ENCODE data around the gene SCN2A.

Gene SCN2A

GRCh38 chr2:165294912-165295311, 55.7 kb downstream of the SCN2A start:
- in situ Hi-C loops (cut with MboI; ENCODE audit: low sequenced_read_pairs, unreplicated experiment): no loop called here
- DNase-seq (ENCODE audit: low spot score): no peak
- no peak for TF ChIP-seq CTCF (IDR thresholded peaks at IDR 0.05; ENCODE audit: borderline replicate concordance, control extremely low read depth, extremely low read depth, insufficient read depth, missing control alignments)

- in situ Hi-C loops (cut with MboI; ENCODE audit: low sequenced_read_pairs, unreplicated experiment): no loop called here
- TF ChIP-seq CTCF (IDR thresholded peaks at IDR 0.05; ENCODE audit: borderline replicate concordance, control extremely low read depth, extremely low read depth, insufficient read depth, missing control alignments): no peak
These were observed 56.4 kb downstream of the SCN2A start for GRCh38 chr2:165295643-165296042.

GRCh38 chr2:165305391-165306096, 66.3 kb downstream of the SCN2A start:
- in situ Hi-C loops (cut with MboI; ENCODE audit: low sequenced_read_pairs, unreplicated experiment): no loop called here
- no peak for TF ChIP-seq CTCF (IDR thresholded peaks at IDR 0.05; ENCODE audit: borderline replicate concordance, control extremely low read depth, extremely low read depth, insufficient read depth, missing control alignments)
- no peak for DNase-seq (ENCODE audit: low spot score)

More at GRCh38 chr2:165295643-165296042, 56.4 kb downstream of the SCN2A start:
- DNase-seq (ENCODE audit: low spot score): no peak

- TF ChIP-seq CTCF (IDR thresholded peaks at IDR 0.05; ENCODE audit: borderline replicate concordance, control extremely low read depth, extremely low read depth, insufficient read depth, missing control alignments): no peak
- DNase-seq (ENCODE audit: low spot score): no peak
These were observed 68.1 kb downstream of the SCN2A start for GRCh38 chr2:165307317-165307716.

GRCh38 chr2:165311949-165312348, 72.7 kb downstream of the SCN2A start:
- in situ Hi-C loops (cut with MboI; ENCODE audit: low sequenced_read_pairs, unreplicated experiment): no loop called here
- DNase-seq (ENCODE audit: low spot score): no peak
- no peak for TF ChIP-seq CTCF (IDR thresholded peaks at IDR 0.05; ENCODE audit: borderline replicate concordance, control extremely low read depth, extremely low read depth, insufficient read depth, missing control alignments)

More at GRCh38 chr2:165307317-165307716, 68.1 kb downstream of the SCN2A start:
- in situ Hi-C loops (cut with MboI; ENCODE audit: low sequenced_read_pairs, unreplicated experiment): no loop called here

GRCh38 chr2:165312999-165313398, 73.8 kb downstream of the SCN2A start:
- TF ChIP-seq CTCF (IDR thresholded peaks at IDR 0.05; ENCODE audit: borderline replicate concordance, control extremely low read depth, extremely low read depth, insufficient read depth, missing control alignments): no peak
- in situ Hi-C loops (cut with MboI; ENCODE audit: low sequenced_read_pairs, unreplicated experiment): no loop called here
- no peak for DNase-seq (ENCODE audit: low spot score)
